K562 (cell line): ENCODE results near the gene TBX1. TPM values are rescaled to one million over a fixed set of nuclear protein-coding genes. Genes with fewer than 3 reads are reported as not detected.
A peak's percentile ranks its signal among the peaks of the same experiment; 100 is the strongest.

ENCODE experiments used
- KAT7 ChIP-seq: sonication (generic); formaldehyde crosslinking; IDR thresholded peaks from 2 replicates; pipeline ENCODE4 v1.8.0; 2022; ENCODE audit warnings: missing genetic modification reagents, mild to moderate bottlenecking, borderline replicate concordance
- POU5F1 ChIP-seq: fragments of 150-350 bp; IDR thresholded peaks from 2 replicates; pipeline ENCODE4 v1.6.1; 2014; ENCODE audit warnings: borderline replicate concordance, low read length, low read depth, mild to moderate bottlenecking; ENCODE audit not compliant: partially characterized antibody
- PTTG1 ChIP-seq: fragments of 450-650 bp; IDR thresholded peaks from 2 replicates; pipeline ENCODE4 v1.6.1; 2016; ENCODE audit warnings: low read depth, mild to moderate bottlenecking, missing genetic modification characterization, missing compliant biosample characterization
- ZNF12 ChIP-seq: sonication (generic); formaldehyde crosslinking; IDR thresholded peaks from 2 replicates; pipeline ENCODE4 v1.4.0; 2020; ENCODE audit warnings: mild to moderate bottlenecking, missing genetic modification reagents
- polyA plus RNA-seq, 8 experiments: library from polyadenylated mRNA; depleted of rRNA in 4 of 8; stranded (reverse) in 5 of 8; unstranded in 3 of 8; fragments of >200 nt; fragmentation: Nextera tagmentation in 2 of 8; fragmentation: Illumina TruSeq in 1 of 8; extraction: Ambion mirVana in 2 of 8; extraction: Trizol in 1 of 8; gene quantifications; 2 replicates each; pipeline versions ENCODE4 v1.2.1 to v1.2.3, GENCODE V29; 2011 to 2014; ENCODE audit warnings: inconsistent platforms in 1 of 8, missing spikeins in 1 of 8
- total RNA-seq, 7 experiments: library from RNA; depleted of rRNA in 6 of 7; stranded (reverse); fragments of >200 nt in 6 of 7; fragmentation: Illumina TruSeq in 2 of 7; extraction: Trizol in 2 of 7; gene quantifications; 2 replicates each; pipeline versions ENCODE4 v1.2.1 to v1.2.3, GENCODE V29; 2011 to 2021; ENCODE audit warnings: low replicate concordance in 1 of 7
- TF ChIP-seq, protein P1 (sequence below), 2 experiments: IDR thresholded peaks in 1 of 2; conservative IDR thresholded peaks in 1 of 2; 2 replicates each; pipeline ENCODE4 v1.6.1; 2016; ENCODE audit warnings: low read depth in 2 of 2, mild to moderate bottlenecking in 1 of 2, missing compliant biosample characterization in 1 of 2, missing genetic modification characterization in 1 of 2, moderate library complexity in 1 of 2
- TF ChIP-seq, protein P2 (sequence below): fragments of 450-650 bp; IDR thresholded peaks from 2 replicates; pipeline ENCODE4 v1.6.1; 2016; ENCODE audit warnings: borderline replicate concordance
- TF ChIP-seq, protein P3 (sequence below): fragments of 150-350 bp; IDR thresholded peaks from 2 replicates; pipeline ENCODE4 v1.6.1; 2014; ENCODE audit warnings: low read depth, mild to moderate bottlenecking, low read length, borderline replicate concordance
- TF ChIP-seq, protein P4 (sequence below): fragments of 250-450 bp; sonication (Bioruptor Pico); IDR thresholded peaks from 2 replicates; pipeline ENCODE4 v1.5.0; 2021; ENCODE audit warnings: mild to moderate bottlenecking, moderate library complexity
- TF ChIP-seq, protein P5 (sequence below): sonication (generic); formaldehyde crosslinking; IDR thresholded peaks from 2 replicates; pipeline ENCODE4 v1.8.0; 2022; ENCODE audit warnings: mild to moderate bottlenecking, missing genetic modification reagents

Gene TBX1
- total and polyA plus RNA-seq, 9 of the 15 experiments (the other 6 are each of a cell fraction or from before 2014, with no cell fraction given): 0.07 to 35.0 (median 3.9) TPM

DNA sequence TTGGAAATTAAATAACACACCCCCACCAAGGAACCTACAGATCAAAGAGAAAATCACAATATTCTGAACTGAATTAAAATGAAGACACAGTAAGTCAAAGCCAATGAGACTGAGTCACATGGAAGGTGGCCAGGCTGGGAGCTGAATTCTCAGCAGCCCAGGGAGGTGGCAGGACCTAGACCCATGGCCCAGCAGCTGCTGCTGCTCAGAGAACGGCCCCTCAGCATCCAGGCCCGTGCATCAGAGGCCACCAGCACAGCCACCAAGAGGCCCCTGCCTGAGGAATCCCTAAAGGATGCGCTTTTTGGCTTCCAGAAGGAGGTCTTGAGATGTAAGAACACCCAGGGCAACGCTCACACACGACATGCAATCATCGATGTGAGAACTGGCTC, 35.0 kb downstream of the TBX1 start (continued):
- TF ChIP-seq, protein P1, sequence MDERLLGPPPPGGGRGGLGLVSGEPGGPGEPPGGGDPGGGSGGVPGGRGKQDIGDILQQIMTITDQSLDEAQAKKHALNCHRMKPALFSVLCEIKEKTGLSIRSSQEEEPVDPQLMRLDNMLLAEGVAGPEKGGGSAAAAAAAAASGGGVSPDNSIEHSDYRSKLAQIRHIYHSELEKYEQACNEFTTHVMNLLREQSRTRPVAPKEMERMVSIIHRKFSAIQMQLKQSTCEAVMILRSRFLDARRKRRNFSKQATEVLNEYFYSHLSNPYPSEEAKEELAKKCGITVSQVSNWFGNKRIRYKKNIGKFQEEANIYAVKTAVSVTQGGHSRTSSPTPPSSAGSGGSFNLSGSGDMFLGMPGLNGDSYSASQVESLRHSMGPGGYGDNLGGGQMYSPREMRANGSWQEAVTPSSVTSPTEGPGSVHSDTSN (CRISPR knock-in tag; IDR thresholded peaks at IDR 0.05; ENCODE audit: low read depth): no peak
- TF ChIP-seq, protein P1 (tag; conservative IDR thresholded peaks at IDR 0.05; ENCODE audit: low read depth): no peak
- TF ChIP-seq PTTG1 (tag) (no peak), ZNF12 (CRISPR knock-in tag) (0 out of 2 replicates have a peak, but pooled peaks have one; percentile 35), POU5F1 (no peak), KAT7 (CRISPR knock-in tag) (no peak)
- TF ChIP-seq, protein P2, sequence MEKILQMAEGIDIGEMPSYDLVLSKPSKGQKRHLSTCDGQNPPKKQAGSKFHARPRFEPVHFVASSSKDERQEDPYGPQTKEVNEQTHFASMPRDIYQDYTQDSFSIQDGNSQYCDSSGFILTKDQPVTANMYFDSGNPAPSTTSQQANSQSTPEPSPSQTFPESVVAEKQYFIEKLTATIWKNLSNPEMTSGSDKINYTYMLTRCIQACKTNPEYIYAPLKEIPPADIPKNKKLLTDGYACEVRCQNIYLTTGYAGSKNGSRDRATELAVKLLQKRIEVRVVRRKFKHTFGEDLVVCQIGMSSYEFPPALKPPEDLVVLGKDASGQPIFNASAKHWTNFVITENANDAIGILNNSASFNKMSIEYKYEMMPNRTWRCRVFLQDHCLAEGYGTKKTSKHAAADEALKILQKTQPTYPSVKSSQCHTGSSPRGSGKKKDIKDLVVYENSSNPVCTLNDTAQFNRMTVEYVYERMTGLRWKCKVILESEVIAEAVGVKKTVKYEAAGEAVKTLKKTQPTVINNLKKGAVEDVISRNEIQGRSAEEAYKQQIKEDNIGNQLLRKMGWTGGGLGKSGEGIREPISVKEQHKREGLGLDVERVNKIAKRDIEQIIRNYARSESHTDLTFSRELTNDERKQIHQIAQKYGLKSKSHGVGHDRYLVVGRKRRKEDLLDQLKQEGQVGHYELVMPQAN: no peak
- TF ChIP-seq, protein P3, sequence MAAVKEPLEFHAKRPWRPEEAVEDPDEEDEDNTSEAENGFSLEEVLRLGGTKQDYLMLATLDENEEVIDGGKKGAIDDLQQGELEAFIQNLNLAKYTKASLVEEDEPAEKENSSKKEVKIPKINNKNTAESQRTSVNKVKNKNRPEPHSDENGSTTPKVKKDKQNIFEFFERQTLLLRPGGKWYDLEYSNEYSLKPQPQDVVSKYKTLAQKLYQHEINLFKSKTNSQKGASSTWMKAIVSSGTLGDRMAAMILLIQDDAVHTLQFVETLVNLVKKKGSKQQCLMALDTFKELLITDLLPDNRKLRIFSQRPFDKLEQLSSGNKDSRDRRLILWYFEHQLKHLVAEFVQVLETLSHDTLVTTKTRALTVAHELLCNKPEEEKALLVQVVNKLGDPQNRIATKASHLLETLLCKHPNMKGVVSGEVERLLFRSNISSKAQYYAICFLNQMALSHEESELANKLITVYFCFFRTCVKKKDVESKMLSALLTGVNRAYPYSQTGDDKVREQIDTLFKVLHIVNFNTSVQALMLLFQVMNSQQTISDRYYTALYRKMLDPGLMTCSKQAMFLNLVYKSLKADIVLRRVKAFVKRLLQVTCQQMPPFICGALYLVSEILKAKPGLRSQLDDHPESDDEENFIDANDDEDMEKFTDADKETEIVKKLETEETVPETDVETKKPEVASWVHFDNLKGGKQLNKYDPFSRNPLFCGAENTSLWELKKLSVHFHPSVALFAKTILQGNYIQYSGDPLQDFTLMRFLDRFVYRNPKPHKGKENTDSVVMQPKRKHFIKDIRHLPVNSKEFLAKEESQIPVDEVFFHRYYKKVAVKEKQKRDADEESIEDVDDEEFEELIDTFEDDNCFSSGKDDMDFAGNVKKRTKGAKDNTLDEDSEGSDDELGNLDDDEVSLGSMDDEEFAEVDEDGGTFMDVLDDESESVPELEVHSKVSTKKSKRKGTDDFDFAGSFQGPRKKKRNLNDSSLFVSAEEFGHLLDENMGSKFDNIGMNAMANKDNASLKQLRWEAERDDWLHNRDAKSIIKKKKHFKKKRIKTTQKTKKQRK: no peak
- TF ChIP-seq, protein P4, sequence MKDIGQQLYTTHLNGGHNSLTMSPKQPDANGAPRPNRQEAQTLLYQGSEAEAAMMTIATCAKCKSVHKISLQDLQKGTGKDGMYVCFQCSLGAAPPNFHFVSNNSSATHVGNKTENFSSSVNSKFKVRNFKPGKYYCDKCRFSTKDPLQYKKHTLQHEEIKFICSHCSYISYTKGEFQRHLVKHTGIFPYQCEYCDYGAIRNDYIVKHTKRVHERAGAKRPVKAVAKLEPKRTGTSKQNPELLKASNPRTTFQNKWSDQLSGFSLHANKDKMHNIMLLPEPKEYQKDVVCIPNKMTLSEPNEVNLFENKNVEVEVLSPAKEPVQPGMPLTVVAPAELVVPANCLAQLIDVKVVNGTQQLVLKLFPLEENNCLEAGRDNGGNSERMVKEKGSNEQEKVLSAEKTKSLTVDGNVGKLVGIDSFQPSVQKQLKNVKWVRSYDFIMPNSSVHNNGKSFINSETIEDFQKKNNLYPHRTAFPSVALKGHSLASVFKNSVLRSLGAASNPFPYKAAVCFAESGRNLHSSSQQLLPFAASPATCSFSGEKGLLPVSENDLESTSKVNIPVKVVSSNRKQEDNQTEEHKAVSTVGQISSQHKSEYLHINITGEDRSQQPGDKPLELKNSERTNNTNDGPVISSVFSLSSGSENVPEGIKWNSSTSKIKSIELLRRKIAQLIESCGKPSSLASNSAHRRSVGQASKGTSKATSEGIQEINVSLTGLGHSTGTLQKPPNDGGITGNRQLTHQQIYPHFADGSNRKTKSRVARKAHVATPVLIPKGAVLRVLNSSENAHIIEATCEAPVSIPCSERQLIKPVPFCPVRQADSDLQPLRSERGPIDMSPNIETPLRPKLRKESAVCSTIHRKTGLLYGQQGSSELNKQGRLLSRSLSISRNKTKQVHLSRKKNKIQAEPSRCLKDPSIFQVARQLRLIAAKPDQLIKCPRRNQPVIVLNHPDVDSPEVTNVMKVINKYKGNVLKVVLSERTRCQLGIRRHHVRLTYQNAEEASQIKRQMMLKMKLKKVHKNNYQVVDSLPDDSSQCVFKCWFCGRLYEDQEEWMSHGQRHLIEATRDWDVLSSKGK (CRISPR knock-in tag): no peak
- TF ChIP-seq, protein P5, sequence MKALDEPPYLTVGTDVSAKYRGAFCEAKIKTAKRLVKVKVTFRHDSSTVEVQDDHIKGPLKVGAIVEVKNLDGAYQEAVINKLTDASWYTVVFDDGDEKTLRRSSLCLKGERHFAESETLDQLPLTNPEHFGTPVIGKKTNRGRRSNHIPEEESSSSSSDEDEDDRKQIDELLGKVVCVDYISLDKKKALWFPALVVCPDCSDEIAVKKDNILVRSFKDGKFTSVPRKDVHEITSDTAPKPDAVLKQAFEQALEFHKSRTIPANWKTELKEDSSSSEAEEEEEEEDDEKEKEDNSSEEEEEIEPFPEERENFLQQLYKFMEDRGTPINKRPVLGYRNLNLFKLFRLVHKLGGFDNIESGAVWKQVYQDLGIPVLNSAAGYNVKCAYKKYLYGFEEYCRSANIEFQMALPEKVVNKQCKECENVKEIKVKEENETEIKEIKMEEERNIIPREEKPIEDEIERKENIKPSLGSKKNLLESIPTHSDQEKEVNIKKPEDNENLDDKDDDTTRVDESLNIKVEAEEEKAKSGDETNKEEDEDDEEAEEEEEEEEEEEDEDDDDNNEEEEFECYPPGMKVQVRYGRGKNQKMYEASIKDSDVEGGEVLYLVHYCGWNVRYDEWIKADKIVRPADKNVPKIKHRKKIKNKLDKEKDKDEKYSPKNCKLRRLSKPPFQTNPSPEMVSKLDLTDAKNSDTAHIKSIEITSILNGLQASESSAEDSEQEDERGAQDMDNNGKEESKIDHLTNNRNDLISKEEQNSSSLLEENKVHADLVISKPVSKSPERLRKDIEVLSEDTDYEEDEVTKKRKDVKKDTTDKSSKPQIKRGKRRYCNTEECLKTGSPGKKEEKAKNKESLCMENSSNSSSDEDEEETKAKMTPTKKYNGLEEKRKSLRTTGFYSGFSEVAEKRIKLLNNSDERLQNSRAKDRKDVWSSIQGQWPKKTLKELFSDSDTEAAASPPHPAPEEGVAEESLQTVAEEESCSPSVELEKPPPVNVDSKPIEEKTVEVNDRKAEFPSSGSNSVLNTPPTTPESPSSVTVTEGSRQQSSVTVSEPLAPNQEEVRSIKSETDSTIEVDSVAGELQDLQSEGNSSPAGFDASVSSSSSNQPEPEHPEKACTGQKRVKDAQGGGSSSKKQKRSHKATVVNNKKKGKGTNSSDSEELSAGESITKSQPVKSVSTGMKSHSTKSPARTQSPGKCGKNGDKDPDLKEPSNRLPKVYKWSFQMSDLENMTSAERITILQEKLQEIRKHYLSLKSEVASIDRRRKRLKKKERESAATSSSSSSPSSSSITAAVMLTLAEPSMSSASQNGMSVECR (CRISPR knock-in tag): 0 out of 2 replicates have a peak, but pooled peaks have one; percentile 47
